HG02938 (cell line): ENCODE results near the gene LCP1.
A peak's percentile ranks its signal among the peaks of the same experiment; 100 is the strongest.

Experiments used
- ATAC-seq: cut with Tn5 transposase; IDR thresholded peaks from one replicate; pipeline ENCODE4 v1.9.1; 2021; ENCODE audit warnings: mild to moderate bottlenecking, moderate library complexity; ENCODE audit not compliant: unreplicated experiment

Gene LCP1

DNA sequence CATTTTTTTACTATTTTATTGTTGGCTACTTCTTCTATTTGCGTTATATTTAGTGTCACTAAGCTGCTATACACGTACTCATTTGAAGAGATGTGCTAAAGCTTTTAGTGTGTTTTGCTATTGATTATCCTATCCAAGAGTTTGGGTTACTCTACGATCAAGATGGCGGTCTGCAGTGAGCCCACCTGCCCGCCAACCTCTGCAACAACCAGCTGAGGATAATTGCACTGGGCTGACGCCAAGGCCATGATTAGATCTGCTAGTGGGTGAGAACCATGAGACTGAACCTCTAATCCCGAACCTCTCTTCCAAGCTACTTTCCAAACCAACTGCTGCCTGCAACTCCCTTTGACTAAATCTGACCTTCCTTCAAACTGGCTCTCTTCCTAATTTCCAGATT, 78.9 kb downstream of the LCP1 start:
- no peak for ATAC-seq

DNA sequence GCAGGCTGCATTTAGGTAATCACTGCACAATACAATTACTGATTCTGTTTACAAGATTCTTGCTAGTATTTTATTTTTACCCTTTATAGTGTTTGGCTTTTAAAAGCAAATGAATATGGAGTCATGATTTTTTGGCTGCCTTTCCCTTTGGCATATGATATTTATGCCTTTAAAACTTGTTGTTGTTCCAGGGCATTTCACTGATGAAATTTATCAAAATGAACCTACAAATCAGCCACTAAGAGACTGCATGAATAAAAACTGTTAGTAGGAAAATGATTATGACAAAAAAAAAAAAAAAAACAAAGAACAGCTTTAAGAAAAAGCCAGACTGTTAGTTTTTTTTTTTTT, 79.7 kb downstream of the LCP1 start:
- no peak for ATAC-seq

DNA sequence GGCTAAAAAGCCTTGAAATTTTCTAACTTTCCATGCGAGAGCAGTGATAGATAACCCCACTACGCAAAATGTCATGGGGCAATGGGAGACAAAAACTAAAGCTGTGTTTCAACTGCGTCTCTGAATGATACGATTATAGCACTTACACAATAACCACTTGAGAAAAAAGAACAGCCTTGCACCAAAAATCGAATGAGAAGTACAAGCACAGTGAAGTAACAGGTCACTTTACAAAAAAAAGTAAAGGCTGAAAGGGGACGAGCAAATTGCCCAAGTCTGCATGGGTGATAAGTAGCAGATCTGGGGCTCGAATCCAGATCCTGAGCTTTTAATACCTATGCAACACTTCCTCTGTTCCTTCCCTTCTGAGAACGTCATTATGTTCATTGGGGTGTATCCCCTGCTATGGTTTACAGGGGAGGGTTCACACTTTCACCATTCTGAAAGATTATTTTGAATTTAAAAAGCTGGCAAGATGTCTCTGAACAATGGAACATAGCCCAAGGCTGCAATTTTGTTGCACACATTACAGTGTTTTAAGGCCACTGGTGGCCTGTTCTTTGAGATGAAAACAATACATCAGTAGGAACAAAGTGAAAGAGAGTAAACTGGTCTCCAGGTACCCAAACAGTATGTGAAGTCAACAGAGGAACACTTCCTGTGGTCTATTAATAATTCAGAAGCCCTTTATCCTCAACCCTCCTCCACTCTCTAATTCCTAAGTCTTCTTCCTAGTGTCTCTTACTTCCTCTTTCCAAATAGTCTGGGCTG, 80.3 kb downstream of the LCP1 start:
- no peak for ATAC-seq

DNA sequence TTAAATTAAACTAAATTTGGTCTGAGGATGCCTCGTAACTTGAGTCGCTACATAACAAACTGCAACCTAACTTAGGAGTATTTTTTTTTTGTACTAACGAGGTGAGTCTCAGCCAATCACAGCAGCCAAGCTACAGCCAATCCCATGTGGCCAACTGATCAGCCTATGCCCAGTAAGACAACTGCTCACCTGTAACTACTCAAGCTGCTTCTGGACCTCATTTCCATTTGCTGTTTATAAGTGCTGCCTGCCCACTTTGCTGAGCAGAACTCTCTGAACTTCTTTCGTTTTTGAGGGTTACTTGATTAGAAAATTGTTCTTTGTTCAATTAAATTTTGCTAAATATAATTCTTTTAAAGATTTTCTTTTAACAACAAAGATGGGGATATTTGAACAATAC, 81.0 kb downstream of the LCP1 start:
- no peak for ATAC-seq

DNA sequence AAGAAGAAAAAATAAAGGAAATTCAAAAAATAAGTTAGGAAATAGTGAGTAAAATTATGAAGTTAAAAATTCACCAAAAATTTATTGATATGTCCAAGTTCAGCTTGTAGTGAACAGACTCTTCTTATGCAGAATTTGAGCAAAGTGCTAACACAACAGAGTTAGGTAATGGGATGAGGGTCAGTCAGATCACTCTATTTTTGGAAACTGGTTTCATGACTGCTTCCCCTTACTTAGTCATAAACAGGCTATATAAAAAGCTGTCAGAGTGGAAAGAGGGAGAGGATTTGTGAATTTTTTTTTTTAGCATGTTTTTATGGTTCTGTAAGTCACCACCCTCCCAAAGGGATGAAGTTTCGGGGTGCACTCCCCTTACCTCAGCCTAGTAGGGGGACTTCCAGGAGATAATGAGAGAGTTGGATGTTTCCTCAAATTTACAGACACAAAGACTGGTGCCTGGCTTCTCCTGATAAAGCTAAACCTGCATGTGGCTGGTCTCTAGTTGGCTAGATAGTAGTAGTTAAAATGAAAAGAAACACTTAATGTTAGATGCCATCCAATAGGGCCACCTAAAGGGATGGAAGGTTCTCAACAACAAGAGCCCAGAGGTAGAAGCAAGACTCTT, 81.7 kb downstream of the LCP1 start:
- peak; percentile 52 for ATAC-seq

DNA sequence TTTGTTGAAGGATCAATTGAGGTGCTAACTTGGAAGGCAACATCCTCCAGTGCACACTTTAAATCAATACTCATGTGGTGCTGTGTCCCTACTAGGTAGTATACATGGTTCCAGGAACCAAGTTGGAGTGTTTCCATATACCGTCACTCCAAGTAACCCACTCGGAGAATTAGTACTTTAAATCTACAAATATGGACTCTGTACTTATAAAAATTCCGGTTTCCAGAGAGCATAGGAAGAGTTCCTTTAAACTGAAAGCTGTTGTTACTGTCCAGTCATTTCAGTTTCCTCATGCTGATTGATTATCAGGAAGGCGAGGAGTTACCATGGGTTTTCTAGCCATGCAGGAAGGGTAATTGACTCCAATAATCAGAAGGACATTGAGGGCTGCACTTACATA, 84.3 kb downstream of the LCP1 start:
- no peak for ATAC-seq

DNA sequence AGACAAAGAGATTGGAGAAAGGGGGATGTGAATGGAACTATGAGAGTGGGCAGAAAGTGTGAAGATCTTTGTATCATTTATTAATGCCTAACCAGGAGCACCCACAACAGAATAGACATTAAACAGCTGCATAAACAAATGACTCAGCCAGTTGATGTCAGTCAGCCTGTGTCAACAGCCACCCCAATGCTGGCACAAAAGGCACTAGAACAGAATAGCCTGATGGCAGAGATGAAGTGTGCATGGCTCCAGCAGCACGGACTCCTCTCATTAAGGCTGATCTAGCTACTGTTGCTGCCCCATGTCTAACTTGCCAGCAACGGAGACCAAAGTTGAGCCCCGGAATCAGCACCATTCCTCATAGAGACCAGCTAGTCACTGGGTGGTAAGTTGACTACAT, 85.0 kb downstream of the LCP1 start:
- no peak for ATAC-seq

DNA sequence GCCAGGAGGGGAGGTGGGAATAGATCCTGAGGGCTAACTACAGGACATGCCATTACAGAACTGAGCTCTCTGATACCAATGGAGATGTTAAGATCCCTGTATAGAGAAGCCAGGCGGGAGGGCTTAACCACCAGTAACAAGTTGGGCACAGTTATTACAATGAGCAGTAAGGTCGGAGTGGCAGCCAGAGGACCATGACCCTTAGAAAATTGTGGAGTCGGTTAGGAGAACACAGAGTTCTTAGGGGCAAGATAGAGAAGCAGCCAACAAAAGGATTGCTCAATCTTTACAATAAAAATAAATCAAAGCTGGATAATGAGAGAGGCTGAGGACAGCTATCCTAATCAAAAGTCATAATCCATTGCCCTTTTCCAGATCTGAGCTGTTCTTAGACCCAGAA, 87.5 kb downstream of the LCP1 start:
- no peak for ATAC-seq

DNA sequence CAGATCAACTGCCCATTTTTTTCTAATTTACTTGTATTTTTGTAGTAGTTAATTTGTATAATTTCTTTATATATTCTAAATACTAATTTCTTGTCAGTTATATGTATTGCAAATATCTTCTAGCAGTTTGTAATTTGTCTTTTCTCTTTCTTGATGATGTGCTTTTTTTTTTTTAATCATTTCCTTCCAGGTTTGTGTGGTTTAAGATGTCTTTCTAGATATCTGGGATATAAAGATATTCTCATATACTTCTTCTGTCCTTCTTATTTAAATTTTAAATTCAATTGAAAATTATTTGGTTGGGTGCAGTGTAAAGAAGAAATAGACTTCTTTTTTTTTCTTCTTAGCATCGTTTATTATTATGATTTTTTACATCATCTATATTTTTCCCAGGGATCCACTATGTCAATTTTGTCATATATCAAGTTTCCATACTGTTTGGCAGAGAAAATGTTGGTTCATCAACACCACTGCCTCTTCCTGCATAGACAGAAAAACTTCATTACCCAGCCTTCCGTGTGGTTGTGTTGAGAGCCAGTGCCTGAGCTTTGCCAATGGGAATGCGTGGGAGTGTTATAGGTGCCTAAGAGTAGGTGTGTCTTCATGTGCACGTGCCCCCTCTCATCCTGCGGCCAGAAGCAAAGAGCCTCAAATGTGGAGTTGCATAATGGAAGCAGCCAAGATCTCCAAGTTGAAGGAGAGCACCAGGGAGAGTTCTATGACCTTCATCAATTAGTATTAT, 93.0 kb downstream of the LCP1 start:
- ATAC-seq, result no peak

DNA sequence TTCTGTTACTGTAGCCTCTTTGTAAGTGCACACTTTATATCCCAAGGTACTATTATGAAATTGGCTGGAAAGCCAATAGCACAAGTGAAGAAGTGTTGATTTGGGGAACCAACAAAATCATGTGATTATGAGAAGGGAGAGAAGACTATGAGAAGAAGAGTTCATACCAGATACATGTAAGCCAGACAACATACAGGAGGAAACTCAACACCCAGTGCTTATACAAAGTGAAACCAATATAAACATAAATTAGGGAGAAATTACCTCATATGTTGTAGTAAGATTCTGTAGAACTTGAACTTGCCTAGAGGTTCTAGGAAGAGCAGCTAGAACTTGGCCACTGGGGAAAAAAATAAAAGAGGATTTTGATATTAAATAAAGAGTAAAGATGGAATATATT, 94.5 kb downstream of the LCP1 start:
- no peak for ATAC-seq

DNA sequence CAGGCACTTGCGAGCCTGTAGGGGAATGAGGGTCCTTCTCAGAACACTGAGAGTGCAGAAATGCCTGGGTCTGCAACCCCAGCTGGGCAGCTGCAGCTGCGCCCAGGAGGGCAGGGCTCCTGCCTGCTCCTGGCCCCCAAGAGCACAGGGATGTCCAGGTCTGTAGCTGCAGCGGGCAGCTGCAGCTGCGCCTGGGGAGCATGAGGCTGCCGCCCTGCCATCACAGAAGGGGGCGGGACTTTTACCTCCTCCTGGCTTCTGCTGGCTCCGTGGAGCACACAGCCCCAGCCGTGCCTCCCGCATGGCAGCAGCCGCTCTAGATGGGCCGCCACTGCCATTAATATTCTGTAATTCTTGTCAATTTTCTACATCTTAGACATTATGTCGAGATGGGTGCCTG, 95.0 kb downstream of the LCP1 start:
- no peak for ATAC-seq

DNA sequence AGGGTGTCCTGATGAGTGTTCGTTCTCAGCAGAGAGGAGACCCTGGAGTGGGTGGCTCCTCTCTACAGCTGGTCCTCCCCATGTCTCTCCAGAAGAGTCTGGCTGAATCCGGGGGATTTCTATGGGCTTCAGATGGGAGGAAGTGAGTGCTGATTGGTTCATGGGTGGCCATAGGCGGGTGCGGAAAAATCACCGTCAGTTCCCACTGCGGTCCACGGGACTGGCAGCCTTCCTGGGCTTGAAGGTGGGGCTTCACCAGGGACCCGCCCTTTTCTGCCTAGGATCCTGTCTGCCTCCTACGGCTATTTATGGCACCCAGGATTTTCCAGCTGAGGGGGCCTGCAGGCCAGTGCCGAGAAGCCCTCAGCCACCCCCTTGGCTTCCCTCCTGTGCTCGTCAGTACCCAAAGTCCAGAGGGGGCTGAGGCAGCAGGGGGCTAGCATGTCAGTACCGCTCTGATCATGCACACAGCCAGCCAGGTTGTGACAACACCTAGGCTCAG, 95.5 kb downstream of the LCP1 start:
- ATAC-seq, result no peak

DNA sequence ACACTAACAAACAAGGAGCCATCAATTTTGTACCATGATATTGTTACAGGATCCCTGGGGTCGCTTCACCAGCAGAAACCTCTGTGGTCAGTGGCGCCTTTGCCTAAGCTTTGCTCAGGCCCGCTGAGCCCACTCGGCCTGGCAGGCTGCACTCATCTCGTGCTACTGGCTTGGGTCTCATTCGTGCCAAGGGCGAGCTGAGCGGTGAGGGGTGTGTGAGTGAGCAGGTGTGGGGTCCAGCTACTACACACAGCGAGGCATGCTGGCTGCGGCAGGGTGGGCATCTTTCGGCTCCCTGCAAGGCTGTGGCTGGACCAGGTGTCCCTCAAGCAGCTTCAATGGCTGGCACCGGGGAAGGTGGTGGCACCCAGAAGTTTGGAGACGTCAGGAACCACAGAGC, 96.2 kb downstream of the LCP1 start:
- no peak for ATAC-seq

DNA sequence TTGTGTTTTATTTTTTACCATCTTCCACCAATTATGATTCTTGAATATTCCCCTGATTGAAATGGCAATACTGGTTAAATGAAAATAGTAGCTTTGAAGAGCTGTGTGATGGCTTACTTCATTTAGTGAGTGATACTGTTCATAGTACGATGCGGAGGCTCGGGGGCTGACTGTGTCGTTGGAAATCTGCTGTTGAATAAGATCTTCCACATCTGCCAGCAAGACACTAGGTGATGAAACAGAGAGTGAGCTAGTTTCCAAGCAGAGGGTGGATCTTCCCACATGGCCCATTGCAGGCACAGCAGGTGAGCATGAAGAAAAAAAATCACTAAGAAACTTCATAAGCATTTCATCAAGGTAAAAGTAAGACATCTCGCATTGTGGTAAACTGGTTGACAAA, 99.7 kb downstream of the LCP1 start:
- ATAC-seq, result no peak

DNA sequence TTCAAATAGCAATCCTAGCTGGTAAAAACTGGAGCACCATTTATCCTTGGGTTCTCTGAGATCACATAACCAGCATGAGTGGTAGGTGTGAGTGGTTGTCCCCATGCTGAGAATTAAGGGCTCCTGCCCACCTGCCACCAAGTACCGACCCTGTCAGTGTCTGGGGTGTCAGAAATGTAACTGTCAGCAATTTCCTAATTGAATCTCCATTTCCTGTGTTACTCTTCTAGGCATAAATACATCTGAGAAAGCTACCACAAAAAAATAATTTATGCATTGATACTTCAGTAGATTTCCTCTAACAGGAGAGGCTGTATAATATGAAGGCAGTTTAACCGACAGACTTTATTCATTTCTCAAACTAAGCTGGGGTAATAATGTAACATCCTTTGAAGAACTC, 102.2 kb downstream of the LCP1 start:
- ATAC-seq, result no peak

DNA sequence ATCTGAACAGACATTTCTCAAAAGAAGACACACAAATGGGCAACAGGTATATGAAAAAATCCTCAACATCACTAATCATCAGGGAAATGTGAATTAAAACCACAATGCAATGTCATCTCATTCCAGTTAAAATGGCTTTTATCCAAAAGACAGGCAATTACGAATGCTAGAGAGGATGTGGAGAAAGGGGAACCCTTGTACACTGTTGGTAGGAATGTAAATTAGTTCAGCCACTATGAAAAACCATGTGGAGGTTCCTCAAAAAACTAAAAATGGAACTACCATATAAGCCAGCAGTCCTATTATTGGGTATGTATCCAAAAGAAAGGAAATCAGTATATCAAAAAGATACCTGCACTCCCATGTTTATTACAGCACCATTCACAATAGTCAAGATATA, 104.7 kb downstream of the LCP1 start:
- ATAC-seq, result no peak

DNA sequence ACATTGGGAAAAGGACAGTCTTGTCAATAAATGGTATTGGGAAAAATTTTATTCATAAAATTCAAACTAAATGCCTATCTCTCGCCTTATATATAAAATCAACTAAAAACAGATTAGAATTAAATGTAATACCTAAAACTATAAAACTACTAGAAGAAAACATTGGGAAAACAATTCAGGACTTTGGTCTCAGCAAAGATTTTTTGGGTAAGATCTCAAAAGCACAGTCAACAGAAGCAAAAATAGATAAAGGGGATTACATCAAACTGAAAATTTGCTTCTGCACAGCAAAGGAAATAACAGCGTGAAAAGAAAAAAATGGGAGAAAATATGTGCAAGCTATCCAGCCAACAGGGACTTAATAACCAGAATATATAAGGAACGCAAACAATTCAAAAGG, 105.2 kb downstream of the LCP1 start:
- ATAC-seq, result no peak
